Progenitor cell of endocrine pancreas (in vitro differentiated cells): ENCODE measurements around the gene MYO5C. TPM values are rescaled to one million over a fixed set of nuclear protein-coding genes. Genes with fewer than 3 reads are reported as not detected.

ENCODE experiments used
- DNase-seq: peaks from one replicate; pipeline ENCODE4 v3.0.0; 2021; ENCODE audit warnings: low spot score; ENCODE audit not compliant: unreplicated experiment
- H3K27ac Mint-ChIP-seq: 2 replicates; pipeline ENCODE4 v1.8.0; 2021; ENCODE audit warnings: mild to moderate bottlenecking, moderate library complexity, mixed read lengths
- H3K27me3 Mint-ChIP-seq: 2 replicates; pipeline ENCODE4 v1.8.0; 2021; ENCODE audit warnings: mixed read lengths
- H3K36me3 Mint-ChIP-seq: 2 replicates; pipeline ENCODE4 v1.8.0; 2022; ENCODE audit warnings: mixed read lengths; ENCODE audit not compliant: insufficient read depth
- H3K4me1 Mint-ChIP-seq: 2 replicates; pipeline ENCODE4 v1.8.0; 2021; ENCODE audit warnings: low read depth, mixed read lengths
- H3K4me3 Mint-ChIP-seq: 2 replicates; pipeline ENCODE4 v1.8.0; 2021; ENCODE audit warnings: low read depth, mild to moderate bottlenecking, moderate library complexity, mixed read lengths
- H3K9me3 Mint-ChIP-seq: 2 replicates; pipeline ENCODE4 v1.8.0; 2021; ENCODE audit warnings: low read depth, mixed read lengths
- total RNA-seq: library from RNA; stranded (reverse); gene quantifications from 2 replicates; pipeline ENCODE4 v1.2.1, GENCODE V29; 2021
- TF ChIP-seq, protein P1 (sequence below): fragments of 200-600 bp; sonication (generic); IDR thresholded peaks from one replicate; pipeline ENCODE4 v1.5.0; 2021; ENCODE audit warnings: antibody characterized with exemption, mild to moderate bottlenecking; ENCODE audit not compliant: unreplicated experiment

The MYO5C gene
- total RNA-seq, 1 donor from 2014 or later, result 65.6 TPM

DNA sequence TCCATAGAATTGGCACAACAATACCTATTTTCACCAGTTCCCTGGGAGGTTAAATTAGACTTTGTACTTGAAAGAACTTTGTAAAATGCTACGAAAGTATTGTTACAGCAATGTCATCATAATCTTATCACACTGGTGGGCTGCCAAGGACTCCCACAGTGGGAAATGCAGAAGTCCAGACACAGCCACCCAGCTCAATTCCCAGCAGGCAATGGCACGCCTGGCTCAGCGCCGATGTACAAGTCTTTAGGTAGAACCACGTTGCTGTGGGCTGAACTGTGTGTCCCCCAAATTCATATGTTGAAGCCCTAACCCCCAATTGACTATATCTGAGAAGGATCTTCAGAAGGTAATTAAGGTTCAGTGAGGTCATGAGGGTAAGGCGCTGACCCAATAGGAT is 12.3 kb downstream of the MYO5C start:
- Mint-ChIP-seq H3K27me3 (no peaks in the 10 kb centered on the region), H3K4me3 (no peak overlapping the region), H3K4me1 (peaks cover 28% of the 10 kb centered on the region), H3K9me3 (peaks cover 3% of the 10 kb centered on the region), H3K27ac (no peak overlapping the region), H3K36me3 (peaks cover 19% of the 10 kb centered on the region)
- TF ChIP-seq, protein P1, sequence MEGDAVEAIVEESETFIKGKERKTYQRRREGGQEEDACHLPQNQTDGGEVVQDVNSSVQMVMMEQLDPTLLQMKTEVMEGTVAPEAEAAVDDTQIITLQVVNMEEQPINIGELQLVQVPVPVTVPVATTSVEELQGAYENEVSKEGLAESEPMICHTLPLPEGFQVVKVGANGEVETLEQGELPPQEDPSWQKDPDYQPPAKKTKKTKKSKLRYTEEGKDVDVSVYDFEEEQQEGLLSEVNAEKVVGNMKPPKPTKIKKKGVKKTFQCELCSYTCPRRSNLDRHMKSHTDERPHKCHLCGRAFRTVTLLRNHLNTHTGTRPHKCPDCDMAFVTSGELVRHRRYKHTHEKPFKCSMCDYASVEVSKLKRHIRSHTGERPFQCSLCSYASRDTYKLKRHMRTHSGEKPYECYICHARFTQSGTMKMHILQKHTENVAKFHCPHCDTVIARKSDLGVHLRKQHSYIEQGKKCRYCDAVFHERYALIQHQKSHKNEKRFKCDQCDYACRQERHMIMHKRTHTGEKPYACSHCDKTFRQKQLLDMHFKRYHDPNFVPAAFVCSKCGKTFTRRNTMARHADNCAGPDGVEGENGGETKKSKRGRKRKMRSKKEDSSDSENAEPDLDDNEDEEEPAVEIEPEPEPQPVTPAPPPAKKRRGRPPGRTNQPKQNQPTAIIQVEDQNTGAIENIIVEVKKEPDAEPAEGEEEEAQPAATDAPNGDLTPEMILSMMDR, result no peak
- no peak for DNase-seq

DNA sequence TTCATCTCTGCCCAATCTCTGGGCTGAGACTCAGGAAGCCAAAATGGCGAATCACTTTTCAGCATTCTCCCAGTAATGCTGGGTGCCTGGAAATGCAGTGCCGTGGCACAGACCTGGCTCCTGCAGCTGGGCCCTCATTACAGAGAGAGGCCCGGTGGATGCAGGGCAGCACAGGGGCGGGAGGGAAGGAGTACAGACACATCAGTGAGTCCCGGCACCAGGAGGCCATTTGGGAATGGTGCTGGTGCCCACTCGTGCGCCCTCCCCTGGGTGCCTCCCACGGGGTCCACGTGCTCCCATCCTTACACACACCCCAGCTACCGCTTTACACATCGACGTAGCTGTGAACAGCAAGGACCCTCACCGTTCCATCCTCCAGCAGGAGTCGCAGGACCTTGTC is 13.2 kb downstream of the MYO5C start:
- Mint-ChIP-seq H3K27ac (no peak overlapping the region), H3K36me3 (peaks cover 19% of the 10 kb centered on the region), H3K4me1 (peaks cover 20% of the 10 kb centered on the region), H3K4me3 (no peak overlapping the region), H3K27me3 (no peaks in the 10 kb centered on the region), H3K9me3 (peaks cover 3% of the 10 kb centered on the region)
- DNase-seq, result no peak
- TF ChIP-seq, protein P1, result no peak

DNA sequence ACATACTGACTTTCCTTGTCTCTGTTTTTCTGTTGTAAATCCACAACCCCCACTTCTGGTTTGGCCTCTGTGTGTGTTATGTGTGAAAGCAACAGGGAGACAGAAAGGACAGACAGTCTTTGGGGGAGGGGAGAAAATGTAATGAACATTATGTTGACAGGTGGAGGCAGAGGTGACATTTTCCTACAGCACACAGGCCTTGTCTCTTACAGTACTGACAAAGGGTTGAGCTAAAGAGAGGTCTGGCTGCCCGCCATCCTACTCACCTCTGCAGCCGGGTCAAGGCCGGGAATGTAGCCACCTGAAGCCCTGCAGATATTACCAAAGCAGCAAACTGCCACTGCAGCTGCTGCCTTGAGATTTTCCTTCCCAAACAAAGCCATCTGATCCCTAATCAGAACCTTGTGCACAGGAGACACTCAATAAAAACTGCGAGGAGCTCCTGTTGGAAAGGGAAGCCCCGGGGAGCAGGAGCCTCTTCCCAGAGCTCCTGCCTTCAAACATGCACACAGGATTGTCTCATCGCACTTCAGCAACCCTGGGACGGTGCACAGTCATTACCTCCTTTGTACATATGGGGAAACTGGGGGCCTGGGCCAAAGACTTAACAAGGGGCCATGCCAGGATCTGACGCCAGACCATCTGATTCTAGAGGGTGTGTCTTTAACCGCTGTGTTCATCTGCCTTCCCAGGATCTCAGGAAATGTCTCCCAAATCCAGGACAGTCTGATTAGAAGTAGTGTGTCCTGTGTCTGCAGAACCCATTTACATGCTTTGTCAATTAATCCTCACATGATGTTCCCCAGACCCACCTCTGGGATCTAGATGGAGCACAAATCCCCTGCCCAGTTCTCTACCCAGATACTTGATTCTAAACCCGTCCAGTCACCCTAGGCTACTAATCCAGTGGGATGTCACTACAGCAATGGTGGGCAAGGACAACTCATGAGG is 14.2 kb downstream of the MYO5C start:
- Mint-ChIP-seq H3K27me3 (no peaks in the 10 kb centered on the region), H3K4me3 (no peak overlapping the region), H3K36me3 (peaks cover 15% of the 10 kb centered on the region), H3K9me3 (no peaks in the 10 kb centered on the region), H3K4me1 (peaks cover 14% of the 10 kb centered on the region), H3K27ac (peak overlapping the region; percentile 51)
- DNase-seq, result no peak
- TF ChIP-seq, protein P1, result no peak

DNA sequence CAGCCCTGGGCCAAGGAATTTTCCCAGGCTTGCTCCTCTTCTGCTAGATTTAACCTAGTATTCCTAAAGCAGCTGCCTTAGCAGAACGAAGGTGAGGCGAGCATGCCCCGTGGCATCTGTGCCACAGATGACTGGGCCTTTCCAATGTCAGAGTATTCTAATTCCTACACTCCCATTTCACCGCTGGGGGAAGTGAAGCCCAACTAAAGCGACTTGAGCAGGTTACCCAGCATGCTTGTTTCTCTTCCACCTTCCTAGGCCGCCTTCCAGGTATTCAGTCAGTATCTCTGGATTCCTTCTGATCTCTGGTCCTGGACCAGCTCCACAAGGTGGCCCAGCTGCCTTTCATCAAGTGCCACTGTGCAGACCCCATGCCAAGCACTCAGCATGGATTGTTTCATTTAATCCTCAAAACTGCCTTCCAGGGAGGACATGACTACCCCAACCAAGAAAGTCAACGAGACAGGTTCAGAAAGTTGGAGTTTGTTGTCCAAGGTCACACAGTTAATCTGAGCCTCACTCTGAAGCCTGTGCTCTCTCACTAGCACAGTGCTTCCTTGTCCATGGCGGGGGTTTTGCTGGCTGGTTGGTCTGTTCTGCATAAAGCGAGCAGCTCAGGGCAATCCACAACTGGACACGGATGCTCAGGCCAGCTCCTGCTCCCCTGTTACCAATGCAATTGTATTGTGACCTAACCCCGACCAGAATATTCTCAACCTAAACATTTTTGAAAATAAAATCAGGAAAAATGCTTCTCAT is 15.1 kb downstream of the MYO5C start:
- no peak for DNase-seq
- H3K27ac Mint-ChIP-seq, result peak overlapping the region; percentile 27
- H3K36me3 Mint-ChIP-seq, result peaks cover 23% of the 10 kb centered on the region
- H3K9me3 Mint-ChIP-seq, result no peaks in the 10 kb centered on the region
- H3K4me1 Mint-ChIP-seq, result peaks cover 14% of the 10 kb centered on the region
- TF ChIP-seq, protein P1, result no peak
- no peak overlapping the region for H3K4me3 Mint-ChIP-seq
- no peaks in the 10 kb centered on the region for H3K27me3 Mint-ChIP-seq

DNA sequence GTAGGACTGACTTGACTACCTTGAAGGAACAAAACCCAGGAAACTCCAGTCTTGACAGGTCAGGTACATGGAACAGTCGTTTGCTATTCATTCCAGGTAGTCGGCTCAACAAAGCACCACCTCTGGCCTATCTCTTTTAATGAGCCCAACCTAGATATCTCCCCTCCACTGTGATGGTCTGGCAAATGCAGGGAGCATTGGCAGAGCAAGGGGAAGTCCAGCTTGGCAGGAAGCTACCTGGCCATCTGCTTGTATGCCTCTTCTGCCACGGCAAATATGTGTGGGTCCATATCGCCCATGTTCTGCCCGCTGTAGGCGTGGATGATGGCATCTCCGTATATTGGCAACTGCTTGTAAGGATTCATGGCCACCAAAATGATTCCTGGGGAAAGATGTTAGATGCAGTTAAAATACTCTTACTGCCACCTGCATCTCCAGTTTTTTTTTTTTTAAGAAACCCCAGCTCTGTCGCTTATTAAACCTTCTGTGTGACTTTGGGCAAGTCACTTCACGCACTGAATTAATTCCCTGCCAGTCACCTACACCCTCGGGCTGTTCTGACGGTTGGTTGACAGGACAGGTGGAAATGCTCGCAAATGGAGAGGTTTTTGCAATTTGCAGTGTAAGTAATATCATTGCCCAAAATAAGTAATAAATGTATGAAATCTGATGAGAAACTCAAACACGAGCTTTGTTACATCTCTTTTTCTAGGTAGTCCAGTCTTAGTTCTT is 16.8 kb downstream of the MYO5C start:
- H3K27ac Mint-ChIP-seq, result no peak overlapping the region
- peaks cover 12% of the 10 kb centered on the region for H3K4me1 Mint-ChIP-seq
- TF ChIP-seq, protein P1, result no peak
- H3K9me3 Mint-ChIP-seq, result no peaks in the 10 kb centered on the region
- H3K4me3 Mint-ChIP-seq, result no peak overlapping the region
- no peaks in the 10 kb centered on the region for H3K27me3 Mint-ChIP-seq
- peaks cover 25% of the 10 kb centered on the region for H3K36me3 Mint-ChIP-seq
- DNase-seq, result no peak
